Choroid plexus epithelial cell (primary cell): Measurements from ENCODE around the gene ANKS4B.

ENCODE experiments used
- DNase-seq: peaks from one replicate; pipeline ENCODE4 v3.0.0-alpha.2; 2010; ENCODE audit warnings: low read depth
- H3K4me3 ChIP-seq: 2 replicates; pipeline ENCODE4 v1.5.1; 2011; ENCODE audit warnings: low read depth, mild to moderate bottlenecking, control low read depth, low read length, moderate library complexity
- CTCF ChIP-seq: conservative IDR thresholded peaks from 2 replicates; pipeline ENCODE4 v1.5.1; 2011; ENCODE audit warnings: low read depth, mild to moderate bottlenecking, control low read depth, inconsistent platforms, low read length, moderate library complexity

Gene ANKS4B

DNA sequence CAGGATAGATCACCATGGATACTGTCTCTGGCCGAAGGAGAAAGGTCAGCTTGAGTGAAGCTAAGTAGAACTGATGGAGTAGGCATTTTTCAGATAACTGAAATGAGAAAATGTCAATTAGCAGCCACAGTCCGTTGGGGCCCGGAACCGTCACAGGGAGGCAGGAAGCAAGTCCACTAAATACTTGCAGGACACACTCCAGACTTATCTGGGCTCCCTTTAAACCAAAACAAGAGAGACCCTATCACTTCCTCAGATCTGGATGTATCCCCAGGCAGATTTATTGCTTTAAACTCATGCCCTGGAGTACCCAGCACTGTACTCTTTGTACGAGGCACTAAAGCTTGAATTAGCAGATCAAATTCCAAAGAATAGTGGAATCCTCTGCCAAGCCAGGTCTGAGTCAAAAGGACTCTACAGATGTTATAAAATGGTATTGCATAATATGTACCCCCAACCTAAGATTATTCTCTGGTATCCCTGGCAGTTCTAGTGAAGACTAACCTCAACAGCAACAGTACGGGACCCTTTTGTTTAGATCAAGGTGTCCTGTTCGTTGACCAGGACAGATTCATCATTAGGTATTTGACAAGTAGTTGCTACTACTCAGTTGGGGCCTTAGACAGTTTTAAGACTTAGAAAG, 30.2 kb upstream of the ANKS4B start:
- no peak for DNase-seq
- TF ChIP-seq CTCF = no peak
- H3K4me3 ChIP-seq = no peak overlapping the region

- no peak overlapping the region for H3K4me3 ChIP-seq
- TF ChIP-seq CTCF = no peak
- no peak for DNase-seq
Measured at GRCh38 chr16:21205303-21205702, 28.2 kb upstream of the ANKS4B start.

DNA sequence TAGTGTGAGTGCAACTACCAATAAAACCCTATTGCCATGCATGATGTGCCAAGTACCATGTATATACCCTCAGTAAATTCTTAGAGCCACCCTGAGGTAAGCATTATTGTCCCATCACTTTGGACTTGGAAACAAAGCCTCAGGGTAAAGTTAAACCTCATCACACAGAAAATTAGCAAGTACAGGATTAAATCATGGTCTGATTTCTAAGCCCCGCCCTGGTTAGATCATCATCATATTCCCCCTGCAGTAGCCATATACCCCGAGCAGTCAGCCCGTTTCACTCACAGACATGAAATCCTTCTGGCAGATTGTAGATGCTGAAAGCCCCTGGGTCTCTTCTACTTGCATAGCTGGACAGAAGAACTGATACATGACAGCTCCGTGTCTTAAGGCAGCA, 26.9 kb upstream of the ANKS4B start:
- no peak overlapping the region for H3K4me3 ChIP-seq
- no peak for DNase-seq
- no peak for TF ChIP-seq CTCF

GRCh38 chr16:21208446-21209230, 24.9 kb upstream of the ANKS4B start:
- TF ChIP-seq CTCF = no peak
- DNase-seq = no peak
- no peak overlapping the region for H3K4me3 ChIP-seq

DNA sequence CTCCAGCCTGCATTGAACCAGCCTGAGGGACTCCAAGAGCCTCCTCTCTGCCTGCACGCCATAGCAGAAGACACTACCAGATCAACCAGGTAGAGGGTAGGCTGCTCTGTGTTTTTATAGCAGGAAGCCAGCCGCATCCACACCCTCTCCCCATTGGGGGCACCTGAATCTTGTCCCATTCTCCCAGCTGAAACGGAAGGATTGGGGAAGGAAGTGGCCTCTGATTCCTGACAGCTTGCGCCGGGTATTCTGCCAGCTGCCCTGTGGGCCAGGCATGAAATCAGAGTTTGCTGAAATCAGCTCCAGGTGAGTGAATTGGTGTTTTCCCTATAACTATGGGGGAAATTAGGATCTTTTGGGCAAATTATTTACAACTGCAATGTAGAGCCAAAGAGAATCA, 22.0 kb upstream of the ANKS4B start, which contains the start of gene ZP2:
ZP2 (minus strand) TSS at position 89 of the 400 bp plus-strand sequence; CDS start at position 62, 27 bp downstream.
- no peak for TF ChIP-seq CTCF
- DNase-seq = no peak
- no peak within 1 kb of the TSS for H3K4me3 ChIP-seq

DNA sequence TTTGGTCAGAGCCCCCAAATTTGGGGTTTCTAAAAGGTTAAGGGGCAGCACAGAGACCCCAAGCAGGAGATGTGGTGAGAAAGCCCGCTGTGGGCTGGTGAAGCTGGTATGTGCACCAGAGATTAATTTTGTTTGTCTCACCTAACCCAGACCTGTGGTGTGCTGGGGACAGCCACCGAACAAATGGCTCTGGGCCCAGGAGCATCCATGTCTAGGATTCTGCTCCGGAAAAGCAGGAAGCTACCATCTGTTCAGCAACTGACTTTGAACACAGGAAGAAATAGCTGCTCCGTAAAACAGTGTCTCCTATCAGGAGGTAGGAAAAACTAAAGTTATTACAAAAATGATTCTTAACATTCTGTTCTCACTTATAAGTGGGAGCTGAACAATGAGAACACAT, 19.4 kb upstream of the ANKS4B start:
- TF ChIP-seq CTCF = no peak
- H3K4me3 ChIP-seq = no peak overlapping the region
- no peak for DNase-seq

DNA sequence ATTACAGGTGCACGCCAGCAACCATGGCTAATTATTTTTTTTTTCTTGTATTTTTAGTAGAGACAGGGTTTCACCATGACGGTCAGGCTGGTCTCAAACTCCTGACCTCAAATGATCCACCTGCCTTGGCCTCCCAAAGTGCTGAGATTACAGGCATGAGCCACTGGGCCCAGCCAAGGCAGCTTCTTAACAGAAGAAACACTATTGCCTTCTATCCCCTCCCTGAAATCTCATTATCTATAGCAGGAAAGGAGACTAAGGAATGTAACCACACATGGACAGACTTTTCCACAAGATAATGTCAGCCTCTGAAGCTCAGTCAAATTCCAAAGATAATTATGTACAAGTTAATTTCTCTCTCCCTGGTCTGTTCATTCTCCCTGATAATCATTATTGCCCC, 16.4 kb upstream of the ANKS4B start:
- TF ChIP-seq CTCF = no peak
- H3K4me3 ChIP-seq = no peak overlapping the region

More for the DNA sequence above, 16.4 kb upstream of the ANKS4B start:
- DNase-seq = no peak
